ENCODE measurements around the gene GPC6.

GRCh38 chr13:93437081-93437480 is 210.5 kb downstream of the GPC6 start:
- TF ChIP-seq CTCF (IDR thresholded peaks at IDR 0.05) = no peak
- TF ChIP-seq SMC3 (IDR thresholded peaks at IDR 0.05) = no peak
- no peak for TF ChIP-seq POLR2A (IDR thresholded peaks at IDR 0.05; ENCODE audit: low read length)
- TF ChIP-seq CEBPB (IDR thresholded peaks at IDR 0.05) = no peak

Data from A549 (cell line).